WTC11 (cell line): ENCODE results near the gene UBN1. TPM values are rescaled to one million over a fixed set of nuclear protein-coding genes. Genes with fewer than 3 reads are reported as not detected.
"Not testable (repeated sequence)": the region's sequence is repeated elsewhere in the genome, so short reads cannot be mapped to it uniquely, and the experiment has no call there.

Experiments
- ATAC-seq: fragments of 200-7000 bp; cut with Tn5 transposase; 2 replicates; pipeline ENCODE4 v1.10.0; 2021; ENCODE audit warnings: mild to moderate bottlenecking, moderate library complexity
- CTCF ChIA-PET: fragments of 300-600 bp; sonication (Branson Sonifier 250); formaldehyde crosslinking; loops from one replicate; lab custom pipeline; 2021; ENCODE audit warnings: antibody characterized with exemption; lab: Charles Lee
- POLR2A ChIA-PET: fragments of 350-600 bp; sonication (Branson Sonifier 250); formaldehyde crosslinking; loops from one replicate; lab custom pipeline; 2021; ENCODE audit warnings: antibody characterized with exemption; lab: Charles Lee
- DNase-seq: peaks from one replicate; pipeline ENCODE4 v3.0.0; 2021; ENCODE audit warnings: low spot score
- H3K27ac Mint-ChIP-seq: 2 replicates; pipeline ENCODE4 v1.8.0; 2021; ENCODE audit warnings: mixed read lengths
- H3K27me3 Mint-ChIP-seq: 2 replicates; pipeline ENCODE4 v1.8.0; 2021; ENCODE audit warnings: low read depth, mild to moderate bottlenecking, moderate library complexity, mixed read lengths
- H3K36me3 Mint-ChIP-seq: 2 replicates; pipeline ENCODE4 v1.8.0; 2021; ENCODE audit warnings: mixed read lengths
- H3K4me1 Mint-ChIP-seq: 2 replicates; pipeline ENCODE4 v1.8.0; 2022; ENCODE audit warnings: mixed read lengths
- H3K4me3 Mint-ChIP-seq: 2 replicates; pipeline ENCODE4 v1.8.0; 2021; ENCODE audit warnings: mild to moderate bottlenecking, moderate library complexity, mixed read lengths
- H3K9me3 Mint-ChIP-seq: 2 replicates; pipeline ENCODE4 v1.8.0; 2021; ENCODE audit warnings: mixed read lengths
- CTCF ChIP-seq: fragments of 200-600 bp; IDR thresholded peaks from 2 replicates; pipeline ENCODE4 v1.8.0; 2022; ENCODE audit warnings: antibody characterized with exemption
- FOXP1 ChIP-seq: sonication (generic); formaldehyde crosslinking; IDR thresholded peaks from 2 replicates; pipeline ENCODE4 v1.8.0; 2022; ENCODE audit warnings: missing genetic modification reagents, mild to moderate bottlenecking, moderate library complexity, borderline replicate concordance
- GABPB1 ChIP-seq: sonication (generic); formaldehyde crosslinking; IDR thresholded peaks from 2 replicates; pipeline ENCODE4 v1.8.1; 2023; ENCODE audit warnings: mild to moderate bottlenecking, missing genetic modification reagents
- GTF2I ChIP-seq: fragments of 250-450 bp; sonication (Bioruptor Pico); conservative IDR thresholded peaks from 2 replicates; pipeline ENCODE4 v1.4.0; 2021; ENCODE audit warnings: mild to moderate bottlenecking
- IRF2 ChIP-seq: sonication (generic); formaldehyde crosslinking; IDR thresholded peaks from 2 replicates; pipeline ENCODE4 v1.8.0; 2022; ENCODE audit warnings: low read depth, missing genetic modification reagents, borderline replicate concordance
- NFYB ChIP-seq: sonication (generic); formaldehyde crosslinking; conservative IDR thresholded peaks from 2 replicates; pipeline ENCODE4 v1.8.0; 2022; ENCODE audit warnings: low read depth, missing genetic modification reagents
- PRRX2 ChIP-seq: fragments of 250-450 bp; sonication (Bioruptor Pico); IDR thresholded peaks from 2 replicates; pipeline ENCODE4 v1.8.0; 2021; ENCODE audit warnings: mild to moderate bottlenecking
- RORB ChIP-seq: fragments of 250-450 bp; sonication (Bioruptor Pico); IDR thresholded peaks from 2 replicates; pipeline ENCODE4 v1.9.0; 2021; ENCODE audit warnings: mild to moderate bottlenecking
- TP53 ChIP-seq: sonication (generic); formaldehyde crosslinking; IDR thresholded peaks from 2 replicates; pipeline ENCODE4 v1.8.1; 2023; ENCODE audit warnings: mild to moderate bottlenecking, missing genetic modification reagents
- ZNF121 ChIP-seq: sonication (generic); formaldehyde crosslinking; IDR thresholded peaks from 2 replicates; pipeline ENCODE4 v1.8.0; 2023; ENCODE audit warnings: missing genetic modification reagents
- ZNF263 ChIP-seq: sonication (generic); formaldehyde crosslinking; IDR thresholded peaks from 2 replicates; pipeline ENCODE4 v1.8.1; 2022; ENCODE audit warnings: low read depth, mild to moderate bottlenecking, moderate library complexity, missing genetic modification reagents
- total RNA-seq: library from RNA; stranded (reverse); gene quantifications from 3 replicates; pipeline ENCODE4 v1.2.3, GENCODE V29; 2021
- TF ChIP-seq, protein P1 (sequence below): sonication (generic); formaldehyde crosslinking; IDR thresholded peaks from 2 replicates; pipeline ENCODE4 v1.8.0; 2022; ENCODE audit warnings: missing genetic modification reagents
- TF ChIP-seq, protein P2 (sequence below): fragments of 250-450 bp; sonication (Bioruptor Pico); conservative IDR thresholded peaks from 2 replicates; pipeline ENCODE4 v1.9.0; 2021; ENCODE audit warnings: mild to moderate bottlenecking
- TF ChIP-seq, protein P3 (sequence below): sonication (generic); formaldehyde crosslinking; IDR thresholded peaks from 2 replicates; pipeline ENCODE4 v1.8.1; 2022; ENCODE audit warnings: low read depth, mild to moderate bottlenecking, moderate library complexity, missing genetic modification reagents, borderline replicate concordance
- TF ChIP-seq, protein P4 (sequence below): sonication (generic); formaldehyde crosslinking; IDR thresholded peaks from 2 replicates; pipeline ENCODE4 v1.8.0; 2022; ENCODE audit warnings: mild to moderate bottlenecking, missing genetic modification reagents

Gene UBN1
- total RNA-seq, 1 experiment from 2014 or later = 38.5 TPM

DNA sequence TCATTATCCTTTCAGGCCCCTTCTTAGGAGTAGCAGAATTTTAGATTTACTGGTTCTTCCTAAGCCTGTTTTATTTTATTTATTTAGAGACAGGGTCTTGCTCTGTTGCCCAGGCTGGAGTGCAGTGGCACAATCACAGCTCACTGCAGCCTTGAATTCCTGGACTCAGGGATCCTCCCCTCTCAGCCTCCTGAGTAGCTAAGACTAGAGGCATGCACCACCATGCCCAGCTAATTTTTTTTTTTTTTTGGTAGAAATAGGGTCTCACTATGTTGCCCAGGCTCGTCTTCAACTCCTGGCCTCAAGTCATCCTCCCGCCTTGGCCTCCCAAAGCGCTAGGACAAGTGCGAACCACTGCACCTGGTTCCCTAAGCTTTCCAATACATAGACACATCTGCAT is 82.3 kb downstream of the UBN1 start:
- H3K27ac Mint-ChIP-seq, H3K27me3 Mint-ChIP-seq, DNase-seq, POLR2A ChIA-PET, H3K4me3 Mint-ChIP-seq, H3K9me3 Mint-ChIP-seq, CTCF ChIA-PET, ATAC-seq: not testable (repeated sequence)
- Mint-ChIP-seq H3K36me3 (peaks cover 12% of the 10 kb centered on the region), H3K4me1 (peaks cover 17% of the 10 kb centered on the region)
- TF ChIP-seq GTF2I (CRISPR knock-in tag) = 0 out of 2 replicates have a peak, but pooled peaks have one; percentile 26

DNA sequence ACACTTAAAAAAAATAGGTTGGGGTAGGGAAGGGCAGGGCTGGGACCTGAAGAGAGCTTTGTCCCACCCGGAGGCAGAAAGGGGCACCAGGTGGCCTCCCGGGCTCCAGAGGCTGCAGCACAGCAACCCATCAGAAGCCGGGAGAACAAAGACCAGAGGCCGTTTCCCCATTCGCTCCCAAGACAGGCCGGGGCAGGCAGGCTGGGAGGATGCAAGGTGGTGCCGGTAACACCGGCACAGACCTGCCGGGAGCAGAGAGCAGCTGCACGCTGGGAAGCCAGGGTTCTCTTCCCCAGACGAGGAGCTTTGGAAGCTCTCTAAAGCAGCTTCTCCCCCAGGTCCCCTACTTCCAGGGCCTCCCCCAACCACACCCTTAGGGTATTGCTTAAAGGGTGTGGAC is 84.1 kb downstream of the UBN1 start:
- no peak for DNase-seq
- POLR2A ChIA-PET = interaction anchor here (0.6 kb wide), 1 partner anchor 40 kb away, joined by 4 read pairs; no protein-coding TSS in a partner anchor

More for the DNA sequence above, 84.1 kb downstream of the UBN1 start:
- Mint-ChIP-seq H3K9me3 (peaks cover 8% of the 10 kb centered on the region), H3K4me1 (peaks cover 3% of the 10 kb centered on the region), H3K27ac (no peak overlapping the region), H3K4me3 (no peak overlapping the region), H3K36me3 (peaks cover 11% of the 10 kb centered on the region), H3K27me3 (no peaks in the 10 kb centered on the region; the same call in 1 of the 2 replicates)
- TF ChIP-seq, protein P1, sequence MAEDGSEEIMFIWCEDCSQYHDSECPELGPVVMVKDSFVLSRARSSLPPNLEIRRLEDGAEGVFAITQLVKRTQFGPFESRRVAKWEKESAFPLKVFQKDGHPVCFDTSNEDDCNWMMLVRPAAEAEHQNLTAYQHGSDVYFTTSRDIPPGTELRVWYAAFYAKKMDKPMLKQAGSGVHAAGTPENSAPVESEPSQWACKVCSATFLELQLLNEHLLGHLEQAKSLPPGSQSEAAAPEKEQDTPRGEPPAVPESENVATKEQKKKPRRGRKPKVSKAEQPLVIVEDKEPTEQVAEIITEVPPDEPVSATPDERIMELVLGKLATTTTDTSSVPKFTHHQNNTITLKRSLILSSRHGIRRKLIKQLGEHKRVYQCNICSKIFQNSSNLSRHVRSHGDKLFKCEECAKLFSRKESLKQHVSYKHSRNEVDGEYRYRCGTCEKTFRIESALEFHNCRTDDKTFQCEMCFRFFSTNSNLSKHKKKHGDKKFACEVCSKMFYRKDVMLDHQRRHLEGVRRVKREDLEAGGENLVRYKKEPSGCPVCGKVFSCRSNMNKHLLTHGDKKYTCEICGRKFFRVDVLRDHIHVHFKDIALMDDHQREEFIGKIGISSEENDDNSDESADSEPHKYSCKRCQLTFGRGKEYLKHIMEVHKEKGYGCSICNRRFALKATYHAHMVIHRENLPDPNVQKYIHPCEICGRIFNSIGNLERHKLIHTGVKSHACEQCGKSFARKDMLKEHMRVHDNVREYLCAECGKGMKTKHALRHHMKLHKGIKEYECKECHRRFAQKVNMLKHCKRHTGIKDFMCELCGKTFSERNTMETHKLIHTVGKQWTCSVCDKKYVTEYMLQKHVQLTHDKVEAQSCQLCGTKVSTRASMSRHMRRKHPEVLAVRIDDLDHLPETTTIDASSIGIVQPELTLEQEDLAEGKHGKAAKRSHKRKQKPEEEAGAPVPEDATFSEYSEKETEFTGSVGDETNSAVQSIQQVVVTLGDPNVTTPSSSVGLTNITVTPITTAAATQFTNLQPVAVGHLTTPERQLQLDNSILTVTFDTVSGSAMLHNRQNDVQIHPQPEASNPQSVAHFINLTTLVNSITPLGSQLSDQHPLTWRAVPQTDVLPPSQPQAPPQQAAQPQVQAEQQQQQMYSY (CRISPR knock-in tag) = no peak
- TF ChIP-seq FOXP1 (CRISPR knock-in tag) (no peak), IRF2 (CRISPR knock-in tag) (no peak), RORB (CRISPR knock-in tag) (no peak), NFYB (CRISPR knock-in tag) (no peak), TP53 (no peak), CTCF (no peak), ZNF263 (CRISPR knock-in tag) (no peak), GABPB1 (CRISPR knock-in tag) (no peak), PRRX2 (no peak), ZNF121 (no peak)
- TF ChIP-seq, protein P2, sequence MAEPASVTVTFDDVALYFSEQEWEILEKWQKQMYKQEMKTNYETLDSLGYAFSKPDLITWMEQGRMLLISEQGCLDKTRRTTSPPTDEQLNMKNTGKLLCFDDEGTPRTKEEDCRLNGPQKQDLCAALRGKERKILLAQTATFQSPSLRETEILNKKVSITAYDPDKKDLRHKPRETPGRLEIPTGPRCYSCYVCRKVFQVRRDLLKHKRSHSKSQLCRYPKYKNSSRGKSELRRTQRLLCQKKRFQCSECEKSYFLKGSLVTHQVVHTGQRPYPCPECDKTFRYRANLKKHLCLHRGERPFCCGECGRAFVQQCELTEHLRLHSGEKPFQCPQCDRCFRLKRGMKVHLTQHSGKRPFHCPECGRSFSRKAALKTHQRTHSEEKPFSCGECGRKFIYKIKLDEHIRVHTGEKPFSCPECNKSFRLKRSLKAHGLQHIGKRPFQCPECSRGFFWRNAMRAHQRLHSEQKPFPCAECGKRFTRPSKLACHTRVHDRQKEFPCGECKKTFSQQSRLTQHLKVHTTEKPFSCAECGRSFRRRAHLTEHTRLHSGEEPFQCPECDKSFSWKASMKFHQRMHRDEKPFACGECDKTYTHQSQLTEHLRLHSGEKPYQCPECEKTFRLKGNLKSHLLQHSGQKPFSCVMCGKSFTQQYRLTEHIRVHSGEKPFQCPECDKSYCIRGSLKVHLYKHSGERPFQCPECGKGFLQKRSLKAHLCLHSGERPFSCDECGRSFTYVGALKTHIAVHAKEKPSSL (CRISPR knock-in tag) = no peak
- TF ChIP-seq, protein P3, sequence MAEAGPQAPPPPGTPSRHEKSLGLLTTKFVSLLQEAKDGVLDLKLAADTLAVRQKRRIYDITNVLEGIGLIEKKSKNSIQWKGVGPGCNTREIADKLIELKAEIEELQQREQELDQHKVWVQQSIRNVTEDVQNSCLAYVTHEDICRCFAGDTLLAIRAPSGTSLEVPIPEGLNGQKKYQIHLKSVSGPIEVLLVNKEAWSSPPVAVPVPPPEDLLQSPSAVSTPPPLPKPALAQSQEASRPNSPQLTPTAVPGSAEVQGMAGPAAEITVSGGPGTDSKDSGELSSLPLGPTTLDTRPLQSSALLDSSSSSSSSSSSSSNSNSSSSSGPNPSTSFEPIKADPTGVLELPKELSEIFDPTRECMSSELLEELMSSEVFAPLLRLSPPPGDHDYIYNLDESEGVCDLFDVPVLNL (CRISPR knock-in tag) = no peak
- TF ChIP-seq, protein P4, sequence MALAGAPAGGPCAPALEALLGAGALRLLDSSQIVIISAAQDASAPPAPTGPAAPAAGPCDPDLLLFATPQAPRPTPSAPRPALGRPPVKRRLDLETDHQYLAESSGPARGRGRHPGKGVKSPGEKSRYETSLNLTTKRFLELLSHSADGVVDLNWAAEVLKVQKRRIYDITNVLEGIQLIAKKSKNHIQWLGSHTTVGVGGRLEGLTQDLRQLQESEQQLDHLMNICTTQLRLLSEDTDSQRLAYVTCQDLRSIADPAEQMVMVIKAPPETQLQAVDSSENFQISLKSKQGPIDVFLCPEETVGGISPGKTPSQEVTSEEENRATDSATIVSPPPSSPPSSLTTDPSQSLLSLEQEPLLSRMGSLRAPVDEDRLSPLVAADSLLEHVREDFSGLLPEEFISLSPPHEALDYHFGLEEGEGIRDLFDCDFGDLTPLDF (CRISPR knock-in tag) = no peak
- ATAC-seq = no peak
- CTCF ChIA-PET = interaction anchor here (0.9 to 1.2 kb wide), 4 partner anchors 16 to 93 kb away, joined by 3 to 7 read pairs (median 4); no protein-coding TSS in a partner anchor

Other genes with a start within 250 kb of the UBN1 start
- gene UBALD1, start 232.6 kb upstream of the UBN1 start, total RNA-seq = 56.8 to 59.5 TPM (median 59.0 TPM) in 3 replicates
- gene MGRN1, start 222.7 kb upstream of the UBN1 start, total RNA-seq = 79.4 to 88.8 TPM (median 80.7 TPM) in 3 replicates
- gene NUDT16L1, start 153.9 kb upstream of the UBN1 start, total RNA-seq = 41.8 to 45.8 TPM (median 42.0 TPM) in 3 replicates
- gene ANKS3, start 113.2 kb upstream of the UBN1 start, total RNA-seq = 28.6 to 35.6 TPM (median 31.5 TPM) in 3 replicates
- gene DNAAF8, start 112.9 kb upstream of the UBN1 start, total RNA-seq = 0.09 to 0.41 TPM (median 0.14 TPM) in 3 replicates
- gene ZNF500, start 80.3 kb upstream of the UBN1 start, total RNA-seq = 14.3 to 19.9 TPM (median 15.5 TPM) in 3 replicates
- gene SEPTIN12, start 59.1 kb upstream of the UBN1 start, total RNA-seq = not detected in 3 replicates
- gene SMIM22, start 52.1 kb upstream of the UBN1 start, total RNA-seq = 1.9 TPM in 1 of 3 replicates, not detected in the others
- gene ROGDI, start 44.8 kb upstream of the UBN1 start, total RNA-seq = 25.0 to 32.1 TPM (median 31.1 TPM) in 3 replicates
- 99.7 to 103 TPM (median 99.7 TPM) in 3 replicates for gene GLYR1, start 193 bp upstream of the UBN1 start, total RNA-seq
- gene PPL, start 89.7 kb downstream of the UBN1 start, total RNA-seq = 28.5 to 29.6 TPM (median 28.7 TPM) in 3 replicates
- gene SEC14L5, start 110.8 kb downstream of the UBN1 start, total RNA-seq = 2.1 to 2.4 TPM (median 2.3 TPM) in 3 replicates
- gene NAGPA, start 186.5 kb downstream of the UBN1 start, total RNA-seq = 9.3 to 12.5 TPM (median 10.7 TPM) in 3 replicates
- gene C16orf89, start 218.5 kb downstream of the UBN1 start, total RNA-seq = 1.4 to 1.8 TPM (median 1.8 TPM) in 3 replicates
- gene ALG1, start 224.4 kb downstream of the UBN1 start, total RNA-seq = 25.7 to 31.4 TPM (median 26.2 TPM) in 3 replicates